Natural killer cell (primary cell): ENCODE data around the gene PPID. TPM values are rescaled to one million over a fixed set of nuclear protein-coding genes. Genes with fewer than 3 reads are reported as not detected.

Experiments used
- ATAC-seq, 3 donors: fragments of 150-1000 bp in 2 of 3; fragments of 200-7000 bp in 1 of 3; cut with Tn5 transposase; 1 replicate in 1 of 3; 2 replicates in 2 of 3; pipeline ENCODE4 v1.10.0; 2021; ENCODE audit warnings: mild to moderate bottlenecking in 2 of 3, moderate library complexity in 2 of 3
- DNase-seq, 2 donors: peaks; one replicate each; pipeline versions ENCODE4 v3.0.0 to v3.0.0-alpha.2; 2013 to 2021; ENCODE audit warnings: mixed read lengths in 1 of 2
- H3K27ac ChIP-seq: one replicate; pipeline ENCODE4 v1.5.1; 2013; ENCODE audit warnings: mild to moderate bottlenecking, low read length
- H3K27me3 ChIP-seq: one replicate; pipeline ENCODE4 v1.6.1; 2013; ENCODE audit warnings: low read length; ENCODE audit not compliant: control insufficient read depth, insufficient read depth
- H3K36me3 ChIP-seq: one replicate; pipeline ENCODE4 v1.6.1; 2013; ENCODE audit warnings: low read length; ENCODE audit not compliant: control insufficient read depth, insufficient read depth
- H3K4me1 ChIP-seq: one replicate; pipeline ENCODE4 v1.6.1; 2013; ENCODE audit warnings: low read length; ENCODE audit not compliant: control insufficient read depth, insufficient read depth
- H3K4me3 ChIP-seq: one replicate; pipeline ENCODE4 v1.5.1; 2013; ENCODE audit warnings: low read length
- H3K9me3 ChIP-seq: one replicate; pipeline ENCODE4 v1.6.1; 2013; ENCODE audit warnings: low read length; ENCODE audit not compliant: control insufficient read depth, insufficient read depth
- H3K27ac Mint-ChIP-seq, 2 donors: one replicate each; pipeline ENCODE4 v1.8.0; 2022; ENCODE audit warnings: mild to moderate bottlenecking in 2 of 2, mixed read lengths in 2 of 2, moderate library complexity in 1 of 2
- H3K27me3 Mint-ChIP-seq, 2 donors: one replicate each; pipeline ENCODE4 v1.8.0; 2022; ENCODE audit warnings: low read depth in 2 of 2, mixed read lengths in 2 of 2
- H3K36me3 Mint-ChIP-seq: one replicate; pipeline ENCODE4 v1.8.0; 2022; ENCODE audit warnings: mixed read lengths
- H3K4me1 Mint-ChIP-seq, 2 donors: one replicate each; pipeline ENCODE4 v1.8.0; 2022; ENCODE audit warnings: mixed read lengths in 2 of 2
- H3K4me3 Mint-ChIP-seq: one replicate; pipeline ENCODE4 v1.8.0; 2022; ENCODE audit warnings: mild to moderate bottlenecking, moderate library complexity, mixed read lengths
- H3K9me3 Mint-ChIP-seq, 2 donors: one replicate each; pipeline ENCODE4 v1.8.0; 2022; ENCODE audit warnings: mixed read lengths in 2 of 2
- WGBS: methylation state at CpG from one replicate; pipeline ENCODE4 v1.1.7; 2013; ENCODE audit warnings: missing lambda C conversion rate; ENCODE audit not compliant: insufficient coverage; 5-methylcytosine and 5-hydroxymethylcytosine counted together
- intact Hi-C: fragments of 100-400 bp; cut with micrococcal nuclease; formaldehyde crosslinking; loops from one replicate; pipeline ENCODE4 v1.14.2; 2022
- total RNA-seq, 4 donors: library from RNA; stranded (reverse); fragments of 120-200 nt in 1 of 4; gene quantifications; one replicate each; pipeline versions ENCODE4 v1.2.3 to v1.2.4, GENCODE V29; 2013 to 2022
- TF ChIP-seq, protein P1 (sequence below): fragments of 200-600 bp; IDR thresholded peaks from one replicate; pipeline ENCODE4 v1.8.0; 2022; ENCODE audit warnings: antibody characterized with exemption

Gene PPID
- total RNA-seq, 3 donors from 2014 or later (not counting 1 experiment from before 2014, with no cell fraction given): 21.5 to 30.7 (median 21.8) TPM

DNA sequence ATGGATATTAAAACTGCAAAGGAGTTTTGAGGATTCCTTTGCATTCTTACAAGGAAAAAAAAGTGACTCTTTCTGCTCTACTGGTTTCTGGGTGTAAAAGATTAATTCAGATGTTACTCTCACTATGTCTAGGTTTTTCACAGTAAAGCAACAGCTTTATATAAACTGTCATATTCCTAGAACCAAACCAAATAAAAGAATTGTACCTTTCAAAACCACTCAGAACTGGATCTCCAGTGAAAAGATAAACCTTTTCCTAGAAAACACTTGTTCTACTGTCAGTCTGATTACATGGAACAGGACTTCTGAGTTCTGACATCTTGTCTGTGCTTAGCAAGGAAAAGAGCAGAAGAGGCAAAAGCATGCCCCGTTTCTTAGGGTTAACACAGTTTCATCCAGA lies 5.0 kb upstream of the PPID start:
- no peak overlapping the region for H3K27ac Mint-ChIP-seq
- Histone ChIP-seq H3K9me3 (no peaks in the 10 kb centered on the region), H3K4me3 (no peak overlapping the region), H3K27me3 (peaks cover 15% of the 10 kb centered on the region), H3K4me1 (peaks cover 8% of the 10 kb centered on the region), H3K27ac (no peak overlapping the region), H3K36me3 (no peaks in the 10 kb centered on the region)
- peaks cover 45% of the 10 kb centered on the region in 2 donors for H3K27me3 Mint-ChIP-seq
- TF ChIP-seq, protein P1, sequence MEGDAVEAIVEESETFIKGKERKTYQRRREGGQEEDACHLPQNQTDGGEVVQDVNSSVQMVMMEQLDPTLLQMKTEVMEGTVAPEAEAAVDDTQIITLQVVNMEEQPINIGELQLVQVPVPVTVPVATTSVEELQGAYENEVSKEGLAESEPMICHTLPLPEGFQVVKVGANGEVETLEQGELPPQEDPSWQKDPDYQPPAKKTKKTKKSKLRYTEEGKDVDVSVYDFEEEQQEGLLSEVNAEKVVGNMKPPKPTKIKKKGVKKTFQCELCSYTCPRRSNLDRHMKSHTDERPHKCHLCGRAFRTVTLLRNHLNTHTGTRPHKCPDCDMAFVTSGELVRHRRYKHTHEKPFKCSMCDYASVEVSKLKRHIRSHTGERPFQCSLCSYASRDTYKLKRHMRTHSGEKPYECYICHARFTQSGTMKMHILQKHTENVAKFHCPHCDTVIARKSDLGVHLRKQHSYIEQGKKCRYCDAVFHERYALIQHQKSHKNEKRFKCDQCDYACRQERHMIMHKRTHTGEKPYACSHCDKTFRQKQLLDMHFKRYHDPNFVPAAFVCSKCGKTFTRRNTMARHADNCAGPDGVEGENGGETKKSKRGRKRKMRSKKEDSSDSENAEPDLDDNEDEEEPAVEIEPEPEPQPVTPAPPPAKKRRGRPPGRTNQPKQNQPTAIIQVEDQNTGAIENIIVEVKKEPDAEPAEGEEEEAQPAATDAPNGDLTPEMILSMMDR: no peak
- H3K36me3 Mint-ChIP-seq: no peaks in the 10 kb centered on the region
- no peak overlapping the region for H3K4me3 Mint-ChIP-seq
- DNase-seq (no peak), ATAC-seq (no peak)
- intact Hi-C loops: no loop called here
- no peaks in the 10 kb centered on the region for H3K9me3 Mint-ChIP-seq
- peaks cover 5 to 12% of the 10 kb centered on the region in 2 donors for H3K4me1 Mint-ChIP-seq
- 90% methylated on average over 1 of the region's 1 CpG for WGBS

DNA sequence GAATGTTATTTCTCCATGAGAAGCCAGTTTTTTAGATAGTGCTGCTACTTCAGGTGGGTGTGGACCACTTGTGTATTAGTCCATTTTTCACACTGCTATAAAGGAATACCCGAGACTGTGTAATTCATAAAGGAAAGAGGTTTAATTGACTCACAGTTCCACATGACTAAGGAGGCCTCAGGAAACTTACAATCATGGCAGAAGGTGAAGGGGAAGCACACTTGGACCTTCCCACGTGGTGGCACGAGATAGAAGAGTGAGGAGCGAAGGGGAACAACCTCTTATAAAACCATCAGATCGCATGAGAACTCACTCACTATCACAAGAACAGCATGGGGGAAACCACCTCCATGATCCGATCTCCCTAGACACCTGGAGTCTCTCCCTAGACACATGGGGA lies 3.4 kb upstream of the PPID start:
- Histone ChIP-seq H3K36me3 (no peaks in the 10 kb centered on the region), H3K9me3 (no peaks in the 10 kb centered on the region), H3K27ac (no peak overlapping the region), H3K27me3 (peaks cover 15% of the 10 kb centered on the region), H3K4me3 (no peak overlapping the region), H3K4me1 (peaks cover 16% of the 10 kb centered on the region)
- Mint-ChIP-seq H3K4me3 (peak overlapping the region; percentile 4), H3K4me1 (peaks cover 21 to 26% of the 10 kb centered on the region in 2 donors), H3K27ac (no peak overlapping the region), H3K9me3 (no peaks in the 10 kb centered on the region), H3K36me3 (no peaks in the 10 kb centered on the region), H3K27me3 (peaks cover 33 to 36% of the 10 kb centered on the region in 2 donors)
- intact Hi-C loops: no loop called here
- 94% methylated on average over 6 of the region's 6 CpGs for WGBS
- ATAC-seq (no peak), DNase-seq (no peak)
- TF ChIP-seq, protein P1: no peak

DNA sequence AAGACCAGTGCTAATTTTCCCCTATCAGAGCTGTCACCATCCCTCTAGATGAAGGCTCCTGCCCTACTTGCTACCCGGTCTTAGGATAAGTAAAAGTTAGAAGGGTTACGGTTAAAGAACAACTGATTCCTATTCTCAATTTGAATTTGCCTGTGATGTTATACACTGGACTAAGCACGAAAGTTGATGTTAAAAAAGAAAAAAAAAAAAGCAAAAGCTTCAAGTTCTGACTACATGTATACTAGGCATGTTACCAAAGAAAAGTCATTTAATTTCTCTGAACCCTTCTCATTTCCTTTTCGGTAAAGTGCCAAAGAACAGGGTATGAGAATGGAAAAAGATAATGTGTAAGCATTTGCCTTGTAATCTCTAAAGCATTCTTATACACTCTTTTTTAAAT lies 1.4 kb upstream of the PPID start:
- TF ChIP-seq, protein P1: no peak
- ATAC-seq (no peak), DNase-seq (no peak)
- H3K36me3 Mint-ChIP-seq: peaks cover 1% of the 10 kb centered on the region
- intact Hi-C loops: loop anchor here (5.0 kb wide), 1 partner anchor 378 kb away; the partner anchor contains the start of gene RAPGEF2
- H3K4me1 ChIP-seq: peaks cover 16% of the 10 kb centered on the region
- H3K27me3 Mint-ChIP-seq: peaks cover 17 to 26% of the 10 kb centered on the region in 2 donors
- no peaks in the 10 kb centered on the region for H3K9me3 ChIP-seq
- no peaks in the 10 kb centered on the region for H3K9me3 Mint-ChIP-seq
- no peak overlapping the region for H3K27ac ChIP-seq
- H3K4me3 Mint-ChIP-seq: peak overlapping the region; percentile 99
- H3K4me1 Mint-ChIP-seq: peaks cover 29 to 31% of the 10 kb centered on the region in 2 donors
- H3K27me3 ChIP-seq: peaks cover 11% of the 10 kb centered on the region
- peak overlapping the region; percentile 97 to 99 for H3K27ac Mint-ChIP-seq
- peaks cover 12% of the 10 kb centered on the region for H3K36me3 ChIP-seq
- WGBS: 100% methylated on average over 2 of the region's 4 CpGs
- H3K4me3 ChIP-seq: no peak overlapping the region
